CD4-positive, alpha-beta memory T cell (primary cell): ENCODE data around the gene SVOP. TPM values are rescaled to one million over a fixed set of nuclear protein-coding genes. Genes with fewer than 3 reads are reported as not detected.

Experiments
- polyA plus RNA-seq, 2 donors: library from polyadenylated mRNA; unstranded; fragments of 300-500 nt; fragmentation: Illumina TruSeq; gene quantifications; one replicate each; pipeline ENCODE4 v1.2.3, GENCODE V29; 2021
- total RNA-seq, 2 experiments: library from RNA; stranded (reverse); gene quantifications; one replicate each; pipeline ENCODE4 v1.2.3, GENCODE V29; 2021

Gene SVOP
- total and polyA plus RNA-seq, 4 experiments from 2014 or later, result not detected

Other genes with a start within 250 kb of the SVOP start
- gene SSH1, start 163.5 kb downstream of the SVOP start, total RNA-seq, result 10 to 100 TPM; 32.3 to 38.0 TPM
- 1 to 10 TPM; 1.4 to 9.3 TPM for gene SSH1, start 163.5 kb downstream of the SVOP start, polyA plus RNA-seq
- gene DAO, start 141.0 kb downstream of the SVOP start, total RNA-seq, result not detected
- gene DAO, start 141.0 kb downstream of the SVOP start, polyA plus RNA-seq, result not detected
- gene USP30, start 31.5 kb upstream of the SVOP start, total RNA-seq, result 10 to 100 TPM in 1 of 2 experiments, 1 to 10 TPM in 1; 8.1 to 14.2 TPM
- gene USP30, start 31.5 kb upstream of the SVOP start, polyA plus RNA-seq, result 10 to 100 TPM in 1 of 2 donors, 1 to 10 TPM in 1; 6.8 to 13.9 TPM
- gene ALKBH2, start 72.4 kb upstream of the SVOP start, total RNA-seq, result 10 to 100 TPM; 12.9 to 14.4 TPM
- 10 to 100 TPM; 15.0 to 16.4 TPM for gene ALKBH2, start 72.4 kb upstream of the SVOP start, polyA plus RNA-seq
- 10 to 100 TPM; 18.5 to 19.5 TPM for gene UNG, start 76.5 kb upstream of the SVOP start, total RNA-seq
- 10 to 100 TPM; 43.1 to 47.1 TPM for gene UNG, start 76.5 kb upstream of the SVOP start, polyA plus RNA-seq
- 10 to 100 TPM; 46.7 to 47.1 TPM for gene ACACB, start 95.5 kb upstream of the SVOP start, total RNA-seq
- gene ACACB, start 95.5 kb upstream of the SVOP start, polyA plus RNA-seq, result 1 to 10 TPM in 1 of 2 donors, under 1 TPM in 1; 0.83 to 2.0 TPM